OCI-LY7 (cell line): Measurements from ENCODE around the gene SCRT2. TPM values are rescaled to one million over a fixed set of nuclear protein-coding genes. Genes with fewer than 3 reads are reported as not detected.

ENCODE experiments used
- BruUV-seq: library from RNA; stranded (reverse); fragments of 400-500 nt; replicated peaks from 2 replicates; lab custom pipeline; 2021; lab: Mats Ljungman, UMichigan
- CTCF ChIA-PET: fragments of 300-600 bp; sonication (Branson Sonifier 250); formaldehyde crosslinking; loops from one replicate; lab custom pipeline; 2022; ENCODE audit warnings: antibody characterized with exemption; ENCODE audit not compliant: unreplicated experiment; lab: Charles Lee
- POLR2A ChIA-PET: fragments of 300-600 bp; sonication (Branson Sonifier 250); formaldehyde crosslinking; loops from one replicate; lab custom pipeline; 2022; ENCODE audit warnings: antibody characterized with exemption; lab: Charles Lee
- DNase-seq: peaks from one replicate; pipeline ENCODE4 v3.0.0-alpha.2; 2015; ENCODE audit warnings: low spot score
- H2AFZ ChIP-seq: fragments of 200-600 bp; sonication (generic), shearing (Covaris generic); 2 replicates; pipeline ENCODE4 v1.6.1; 2014; ENCODE audit warnings: mild to moderate bottlenecking, antibody characterized with exemption, low read length, moderate library complexity
- H3K27ac ChIP-seq: fragments of 200-600 bp; sonication (generic); 2 replicates; pipeline ENCODE4 v1.5.1; 2014; ENCODE audit warnings: mixed run types, low read depth, mild to moderate bottlenecking, moderate library complexity, low read length, inconsistent platforms; ENCODE audit not compliant: poor library complexity, severe bottlenecking
- H3K36me3 ChIP-seq: fragments of 200-600 bp; sonication (generic); 2 replicates; pipeline ENCODE4 v1.6.1; 2014; ENCODE audit warnings: mild to moderate bottlenecking, antibody characterized with exemption, low read length, moderate library complexity, mixed read lengths; ENCODE audit not compliant: insufficient read depth
- H3K4me1 ChIP-seq: fragments of 200-600 bp; sonication (generic); 2 replicates; pipeline ENCODE4 v1.5.1; 2014; ENCODE audit warnings: mild to moderate bottlenecking, low read length; ENCODE audit not compliant: insufficient read depth, poor library complexity, severe bottlenecking
- H3K4me2 ChIP-seq: fragments of 200-600 bp; sonication (generic); 2 replicates; pipeline ENCODE4 v1.6.1; 2014; ENCODE audit warnings: mild to moderate bottlenecking, low read length
- H3K4me3 ChIP-seq: fragments of 200-600 bp; sonication (generic); 2 replicates; pipeline ENCODE4 v1.5.1; 2014; ENCODE audit warnings: mild to moderate bottlenecking, low read depth, low read length; ENCODE audit not compliant: poor library complexity, severe bottlenecking
- H3K79me2 ChIP-seq: fragments of 200-600 bp; sonication (generic); 2 replicates; pipeline ENCODE4 v1.6.1; 2016; ENCODE audit warnings: low read depth, mild to moderate bottlenecking, low read length, moderate library complexity, mixed read lengths; ENCODE audit not compliant: insufficient read depth
- H3K9me2 ChIP-seq: fragments of 200-600 bp; sonication (generic); 2 replicates; pipeline ENCODE4 v1.6.1; 2016; ENCODE audit warnings: mild to moderate bottlenecking, low read length, mixed read lengths; ENCODE audit not compliant: insufficient read depth
- H3K9me3 ChIP-seq: fragments of 200-600 bp; sonication (generic); 2 replicates; pipeline ENCODE4 v1.6.1; 2014; ENCODE audit warnings: mild to moderate bottlenecking, mixed run types, low read length, mixed read lengths
- H4K20me1 ChIP-seq: fragments of 200-600 bp; sonication (generic); 2 replicates; pipeline ENCODE4 v1.6.1; 2014; ENCODE audit warnings: mild to moderate bottlenecking, antibody characterized with exemption, low read length, moderate library complexity, mixed read lengths; ENCODE audit not compliant: insufficient read depth
- CTCF ChIP-seq: fragments of 200-600 bp; sonication (generic); conservative IDR thresholded peaks from 2 replicates; pipeline ENCODE4 v1.5.1; 2014; ENCODE audit warnings: mild to moderate bottlenecking, antibody characterized with exemption, low read length, moderate library complexity, mixed read lengths
- EZH2phosphoT487 ChIP-seq: fragments of 200-600 bp; sonication (generic); IDR thresholded peaks from 2 replicates; pipeline ENCODE4 v1.6.1; 2018; ENCODE audit warnings: low read depth, borderline replicate concordance, mild to moderate bottlenecking, mixed run types, antibody characterized with exemption, low read length, moderate library complexity, mixed read lengths
- intact Hi-C: fragments of 100-400 bp; cut with micrococcal nuclease; formaldehyde crosslinking; loops from one replicate; pipeline ENCODE4 v1.10.0; 2022; ENCODE audit not compliant: unreplicated experiment
- total RNA-seq, 2 experiments: library from RNA; depleted of rRNA in 1 of 2; stranded (reverse); fragments of >200 nt in 1 of 2; shearing (Covaris generic) in 1 of 2; gene quantifications; 2 replicates each; pipeline ENCODE4 v1.2.3, GENCODE V29; 2014 to 2022

SCRT2 gene
- total RNA-seq, 2 experiments from 2014 or later, result not detected

GRCh38 chr20:661474-662270, 13.9 kb downstream of the SCRT2 start:
- no peak overlapping the region for H3K4me2 ChIP-seq
- no TSS peak for BruUV-seq

GRCh38 chr20:658731-659291, 16.8 kb downstream of the SCRT2 start:
- Histone ChIP-seq H3K79me2 (no peaks in the 10 kb centered on the region), H3K4me2 (no peak overlapping the region), H4K20me1 (no peaks in the 10 kb centered on the region), H3K27ac (no peak overlapping the region), H3K36me3 (no peaks in the 10 kb centered on the region), H3K9me3 (no peaks in the 10 kb centered on the region), H3K4me3 (no peak overlapping the region), H3K9me2 (no peaks in the 10 kb centered on the region), H2AFZ (no peak overlapping the region), H3K4me1 (peaks cover 15% of the 10 kb centered on the region)
- DNase-seq, result no peak
- BruUV-seq, result no TSS peak
- TF ChIP-seq EZH2phosphoT487 (no peak), CTCF (no peak)
- intact Hi-C loops, result loop anchor here (10.0 kb wide), 1 partner anchor 176 kb away; the partner anchor contains the start of gene FAM110A
- ChIA-PET CTCF (no interaction called here), POLR2A (no interaction called here)

More at GRCh38 chr20:661474-662270, 13.9 kb downstream of the SCRT2 start:
- Histone ChIP-seq H2AFZ (no peak overlapping the region), H3K9me2 (no peaks in the 10 kb centered on the region), H3K36me3 (no peaks in the 10 kb centered on the region), H3K27ac (no peak overlapping the region), H4K20me1 (no peaks in the 10 kb centered on the region), H3K9me3 (no peaks in the 10 kb centered on the region), H3K4me1 (peaks cover 22% of the 10 kb centered on the region), H3K79me2 (no peaks in the 10 kb centered on the region), H3K4me3 (no peak overlapping the region)
- ChIA-PET POLR2A (no interaction called here), CTCF (no interaction called here)
- intact Hi-C loops, result no loop called here
- DNase-seq, result no peak
- TF ChIP-seq EZH2phosphoT487, result no peak
- no peak for TF ChIP-seq CTCF

- H3K4me2 ChIP-seq, result no peak overlapping the region
- no peaks in the 10 kb centered on the region for H4K20me1 ChIP-seq
- no peaks in the 10 kb centered on the region for H3K9me3 ChIP-seq
- intact Hi-C loops, result loop anchor here (10.0 kb wide), 1 partner anchor 177 kb away; the partner anchor contains the start of gene FAM110A
- no peak for DNase-seq
- BruUV-seq, result no TSS peak
- H2AFZ ChIP-seq, result no peak overlapping the region
- ChIA-PET CTCF (no interaction called here), POLR2A (no interaction called here)
- no peak for TF ChIP-seq CTCF
- TF ChIP-seq EZH2phosphoT487, result no peak
- no peak overlapping the region for H3K4me3 ChIP-seq
- H3K79me2 ChIP-seq, result no peaks in the 10 kb centered on the region
- H3K36me3 ChIP-seq, result no peaks in the 10 kb centered on the region
- H3K4me1 ChIP-seq, result peaks cover 19% of the 10 kb centered on the region
- no peaks in the 10 kb centered on the region for H3K9me2 ChIP-seq
- no peak overlapping the region for H3K27ac ChIP-seq
These were observed 17.4 kb downstream of the SCRT2 start for GRCh38 chr20:658202-658601.
